Transverse colon (tissue), 4 donors: Measurements from ENCODE around the gene LIN52. TPM values are rescaled to one million over a fixed set of nuclear protein-coding genes. Genes with fewer than 3 reads are reported as not detected.

Experiments
- DNase-seq: peaks from one replicate; pipeline ENCODE4 v3.0.0-alpha.2; 2019
- H3K27ac ChIP-seq, 4 donors: fragments of 200-600 bp; sonication (generic); 2 replicates each; pipeline ENCODE4 v1.5.1; 2016 to 2018; ENCODE audit warnings: inconsistent platforms in 4 of 4
- H3K27me3 ChIP-seq: fragments of 200-600 bp; sonication (generic); 2 replicates; pipeline ENCODE4 v1.5.1; 2017; ENCODE audit warnings: inconsistent platforms
- H3K36me3 ChIP-seq, 4 donors: fragments of 200-600 bp; sonication (generic); 2 replicates each; pipeline ENCODE4 v1.5.1; 2017 to 2019; ENCODE audit warnings: inconsistent platforms in 4 of 4
- H3K4me1 ChIP-seq, 4 donors: fragments of 200-600 bp; sonication (generic); 2 replicates each; pipeline ENCODE4 v1.5.1; 2017 to 2020; ENCODE audit warnings: inconsistent platforms in 4 of 4
- H3K4me3 ChIP-seq, 4 donors: fragments of 200-600 bp; sonication (generic); 1 replicate in 1 of 4; 2 replicates in 3 of 4; pipeline versions ENCODE4 v1.5.1 to v1.6.1; 2017 to 2019; ENCODE audit warnings: inconsistent platforms in 4 of 4
- H3K9me3 ChIP-seq, 2 donors: fragments of 200-600 bp; sonication (generic); 2 replicates each; pipeline ENCODE4 v1.5.1; 2017 to 2019; ENCODE audit warnings: inconsistent platforms in 2 of 2
- EP300 ChIP-seq: sonication (generic); formaldehyde crosslinking; IDR thresholded peaks from one replicate; pipeline ENCODE4 v1.6.1; 2017; ENCODE audit warnings: antibody characterized with exemption, low read depth
- POLR2A ChIP-seq: fragments of 450-650 bp; IDR thresholded peaks from one replicate; pipeline ENCODE4 v1.6.1; 2016; ENCODE audit warnings: antibody characterized with exemption, mild to moderate bottlenecking, moderate library complexity
- POLR2AphosphoS5 ChIP-seq, 3 donors: sonication (generic); formaldehyde crosslinking; IDR thresholded peaks; one replicate each; pipeline ENCODE4 v1.6.1; 2016; ENCODE audit warnings: antibody characterized with exemption in 3 of 3
- WGBS, 2 donors: methylation state at CpG; one replicate each; pipeline ENCODE4 v1.1.5; 2018; ENCODE audit warnings: low coverage in 1 of 2; 5-methylcytosine and 5-hydroxymethylcytosine counted together
- in situ Hi-C, 4 donors: fragments of 200-750 bp; cut with MboI; loops; one replicate each; pipeline versions ENCODE4 v1.15.0 to v1.15.1; 2017; ENCODE audit warnings: low sequenced_read_pairs in 3 of 4, low pct_ligation_motif_present in 1 of 4, low pct_unique_long_range_greater_than_20kb in 1 of 4
- intact Hi-C: fragments of 100-400 bp; cut with DNase I; formaldehyde crosslinking; loops from one replicate; pipeline ENCODE4 v1.15.1; 2023; ENCODE audit warnings: low total_unique reads
- total RNA-seq, 4 donors: library from RNA; depleted of rRNA; stranded (reverse); fragments of >200 nt; gene quantifications; one replicate each; pipeline ENCODE4 v1.1.0, GENCODE V29; 2016
- TF ChIP-seq, protein P1 (sequence below), 5 experiments: fragments of 200-600 bp in 3 of 5; fragments of 450-650 bp in 2 of 5; sonication (generic) in 3 of 5; IDR thresholded peaks; 1 replicate in 2 of 5; 2 replicates in 3 of 5; pipeline ENCODE4 v1.5.1; 2016 to 2017; ENCODE audit warnings: antibody characterized with exemption in 5 of 5, inconsistent platforms in 3 of 5, mild to moderate bottlenecking in 2 of 5, moderate library complexity in 1 of 5

The LIN52 gene
- total RNA-seq, 4 donors from 2014 or later: 1.1 to 5.4 (median 4.6) TPM

GRCh38 chr14:74238974-74239847 is 154.5 kb downstream of the LIN52 start, which contains the start of gene VSX2:
VSX2 (plus strand) TSS chr14:74239449; CDS start chr14:74239562, 113 bp downstream.
- 19 to 34% methylated on average over 2 to 37 of the region's 40 CpGs for WGBS, 2 donors
- Histone ChIP-seq H3K36me3 (no peaks in the 10 kb centered on the region), H3K4me3 (peak within 1 kb of the TSS in 2 of 4 donors; percentile 11 to 26), H3K4me1 (peaks cover 14 to 27% (median 20%) of the 10 kb centered on the region in 4 donors), H3K27me3 (peaks cover 87% of the 10 kb centered on the region), H3K9me3 (no peaks in the 10 kb centered on the region), H3K27ac (no peak within 1 kb of the TSS)
- DNase-seq: no peak
- TF ChIP-seq POLR2A (no peak), POLR2AphosphoS5 (IDR thresholded peaks at IDR 0.05) (no peak), EP300 (no peak)
- TF ChIP-seq, protein P1, sequence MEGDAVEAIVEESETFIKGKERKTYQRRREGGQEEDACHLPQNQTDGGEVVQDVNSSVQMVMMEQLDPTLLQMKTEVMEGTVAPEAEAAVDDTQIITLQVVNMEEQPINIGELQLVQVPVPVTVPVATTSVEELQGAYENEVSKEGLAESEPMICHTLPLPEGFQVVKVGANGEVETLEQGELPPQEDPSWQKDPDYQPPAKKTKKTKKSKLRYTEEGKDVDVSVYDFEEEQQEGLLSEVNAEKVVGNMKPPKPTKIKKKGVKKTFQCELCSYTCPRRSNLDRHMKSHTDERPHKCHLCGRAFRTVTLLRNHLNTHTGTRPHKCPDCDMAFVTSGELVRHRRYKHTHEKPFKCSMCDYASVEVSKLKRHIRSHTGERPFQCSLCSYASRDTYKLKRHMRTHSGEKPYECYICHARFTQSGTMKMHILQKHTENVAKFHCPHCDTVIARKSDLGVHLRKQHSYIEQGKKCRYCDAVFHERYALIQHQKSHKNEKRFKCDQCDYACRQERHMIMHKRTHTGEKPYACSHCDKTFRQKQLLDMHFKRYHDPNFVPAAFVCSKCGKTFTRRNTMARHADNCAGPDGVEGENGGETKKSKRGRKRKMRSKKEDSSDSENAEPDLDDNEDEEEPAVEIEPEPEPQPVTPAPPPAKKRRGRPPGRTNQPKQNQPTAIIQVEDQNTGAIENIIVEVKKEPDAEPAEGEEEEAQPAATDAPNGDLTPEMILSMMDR (IDR thresholded peaks at IDR 0.05): no peak
- intact Hi-C loops (no loop called here), in situ Hi-C loops (no loop called here)

GRCh38 chr14:74239848-74240793 is 155.4 kb downstream of the LIN52 start:
- H3K9me3 ChIP-seq: no peaks in the 10 kb centered on the region
- H3K27me3 ChIP-seq: peaks cover 88% of the 10 kb centered on the region
- DNase-seq: no peak
- intact Hi-C loops: no loop called here
- peaks cover 14 to 27% (median 20%) of the 10 kb centered on the region in 4 donors for H3K4me1 ChIP-seq
- WGBS, 2 donors: 8% methylated on average over 86 of the region's 94 CpGs; no CpG with 5 or more reads in 1 of the 2 donors
- in situ Hi-C loops: no loop called here
- H3K36me3 ChIP-seq: no peaks in the 10 kb centered on the region
- no peak overlapping the region for H3K27ac ChIP-seq
- H3K4me3 ChIP-seq: peak overlapping the region in 2 of 4 donors; percentile 11 to 26
- TF ChIP-seq, protein P1 (IDR thresholded peaks at IDR 0.05): no peak
- TF ChIP-seq POLR2AphosphoS5 (IDR thresholded peaks at IDR 0.05) (peak in 2 of 3 donors; percentile 27 to 65), EP300 (no peak), POLR2A (no peak)

- in situ Hi-C loops (no loop called here), intact Hi-C loops (no loop called here)
- no peak for TF ChIP-seq POLR2A
- TF ChIP-seq POLR2AphosphoS5 (IDR thresholded peaks at IDR 0.05): no peak
- TF ChIP-seq, protein P1 (IDR thresholded peaks at IDR 0.05): no peak
- TF ChIP-seq EP300: no peak
- H3K27ac ChIP-seq: no peak overlapping the region
- no peaks in the 10 kb centered on the region for H3K9me3 ChIP-seq
- H3K4me1 ChIP-seq: peaks cover 14 to 27% (median 20%) of the 10 kb centered on the region in 4 donors
- WGBS, 2 donors: 5% methylated on average over 63 of the region's 80 CpGs; no CpG with 5 or more reads in 1 of the 2 donors
- no peak for DNase-seq
- H3K36me3 ChIP-seq: no peaks in the 10 kb centered on the region
- peaks cover 97% of the 10 kb centered on the region for H3K27me3 ChIP-seq
- peak overlapping the region in 2 of 4 donors; percentile 11 to 26 for H3K4me3 ChIP-seq
Measured at GRCh38 chr14:74240794-74241651, 156.3 kb downstream of the LIN52 start.
